ENCODE measurements around the gene IFNA6. TPM values are rescaled to one million over a fixed set of nuclear protein-coding genes. Genes with fewer than 3 reads are reported as not detected.
A peak's percentile ranks its signal among the peaks of the same experiment; 100 is the strongest.

Gene IFNA6
- total RNA-seq, 2 donors from 2014 or later = 0.34 TPM; not detected in 1

GRCh38 chr9:21331676-21332402, 18.8 kb downstream of the IFNA6 start:
- peaks cover 8% of the 10 kb centered on the region for H3K4me1 ChIP-seq (replicated peaks)
- no peaks in the 10 kb centered on the region for H3K27me3 ChIP-seq (replicated peaks; ENCODE audit: insufficient read depth)
- TF ChIP-seq POLR2A (IDR thresholded peaks at IDR 0.05) (no peak), CTCF (IDR thresholded peaks at IDR 0.05) (no peak), POLR2AphosphoS5 (IDR thresholded peaks at IDR 0.05) (no peak)
- no peak for DNase-seq (ENCODE audit: low spot score)
- WGBS = 48% methylated on average over 5 of the region's 5 CpGs
- no peak overlapping the region for H3K4me3 ChIP-seq
- H3K36me3 ChIP-seq = no peaks in the 10 kb centered on the region
- H3K27ac ChIP-seq = no peak overlapping the region
- intact Hi-C loops (cut with DNase I) = loop anchor here (5.0 to 10.0 kb wide), 2 partner anchors 470 to 673 kb away; partner anchors contain the start of genes CDKN2B and MTAP
- no peaks in the 10 kb centered on the region for H3K9me3 ChIP-seq

GRCh38 chr9:21326526-21327139, 24.1 kb downstream of the IFNA6 start:
- no peaks in the 10 kb centered on the region for H3K27me3 ChIP-seq (replicated peaks; ENCODE audit: insufficient read depth)
- no peaks in the 10 kb centered on the region for H3K4me1 ChIP-seq (replicated peaks)
- WGBS = 38% methylated on average over 2 of the region's 2 CpGs
- no peak overlapping the region for H3K27ac ChIP-seq
- H3K9me3 ChIP-seq = no peaks in the 10 kb centered on the region
- intact Hi-C loops (cut with DNase I) = no loop called here
- H3K4me3 ChIP-seq = no peak overlapping the region
- no peak for DNase-seq (ENCODE audit: low spot score)
- H3K36me3 ChIP-seq = no peaks in the 10 kb centered on the region
- no peak for TF ChIP-seq POLR2AphosphoS5 (IDR thresholded peaks at IDR 0.05)
- no peak for TF ChIP-seq POLR2A (IDR thresholded peaks at IDR 0.05)
- TF ChIP-seq CTCF (IDR thresholded peaks at IDR 0.05) = peak in 3 of 4 experiments; percentile 54 to 69 (median 59)

GRCh38 chr9:21324047-21324446, 26.6 kb downstream of the IFNA6 start:
- intact Hi-C loops (cut with DNase I) = no loop called here
- Histone ChIP-seq H3K4me1 (replicated peaks) (no peaks in the 10 kb centered on the region), H3K27ac (no peak overlapping the region), H3K9me3 (no peaks in the 10 kb centered on the region), H3K36me3 (no peaks in the 10 kb centered on the region), H3K27me3 (replicated peaks; ENCODE audit: insufficient read depth) (no peaks in the 10 kb centered on the region), H3K4me3 (no peak overlapping the region)
- WGBS = 91% methylated on average over 4 of the region's 4 CpGs
- no peak for DNase-seq (ENCODE audit: low spot score)
- TF ChIP-seq POLR2A (IDR thresholded peaks at IDR 0.05) = no peak
- no peak for TF ChIP-seq CTCF (IDR thresholded peaks at IDR 0.05)
- no peak for TF ChIP-seq POLR2AphosphoS5 (IDR thresholded peaks at IDR 0.05)

- H3K36me3 ChIP-seq = no peaks in the 10 kb centered on the region
- no peaks in the 10 kb centered on the region for H3K27me3 ChIP-seq (replicated peaks; ENCODE audit: insufficient read depth)
- WGBS = 90% methylated on average over 5 of the region's 5 CpGs
- H3K4me1 ChIP-seq (replicated peaks) = no peaks in the 10 kb centered on the region
- H3K27ac ChIP-seq = no peak overlapping the region
- no peak for DNase-seq (ENCODE audit: low spot score)
- no peak for TF ChIP-seq CTCF (IDR thresholded peaks at IDR 0.05)
- no peak for TF ChIP-seq POLR2AphosphoS5 (IDR thresholded peaks at IDR 0.05)
- no peak for TF ChIP-seq POLR2A (IDR thresholded peaks at IDR 0.05)
- H3K9me3 ChIP-seq = no peaks in the 10 kb centered on the region
- intact Hi-C loops (cut with DNase I) = no loop called here
- H3K4me3 ChIP-seq = no peak overlapping the region
These were observed 27.7 kb downstream of the IFNA6 start for GRCh38 chr9:21322911-21323461.

Data from prostate gland (tissue), 2 donors.